ENCODE measurements around the gene EWSR1. TPM values are rescaled to one million over a fixed set of nuclear protein-coding genes. Genes with fewer than 3 reads are reported as not detected.

The EWSR1 gene
- total RNA-seq, 1 donor from 2014 or later = 199 TPM

- peaks cover 31% of the 10 kb centered on the region for H3K27me3 ChIP-seq (ENCODE audit: insufficient read depth, low read length)
- peak overlapping the region; percentile 85 for H3K4me2 ChIP-seq (ENCODE audit: low read length)
- no peak for DNase-seq (ENCODE audit: low read depth)
- Mint-ChIP-seq H3K27ac (ENCODE audit: unreplicated experiment) (peak overlapping the region; percentile 77), H3K9me3 (ENCODE audit: unreplicated experiment) (no peaks in the 10 kb centered on the region), H3K4me1 (ENCODE audit: low read depth, unreplicated experiment) (peaks cover 8% of the 10 kb centered on the region), H3K27me3 (ENCODE audit: low read depth, unreplicated experiment) (peaks cover 23% of the 10 kb centered on the region), H3K36me3 (ENCODE audit: low read depth, unreplicated experiment) (peaks cover 11% of the 10 kb centered on the region), H3K4me3 (ENCODE audit: unreplicated experiment) (no peak overlapping the region)
- no peak for FAIRE-seq
- H3K4me1 ChIP-seq (ENCODE audit: insufficient read depth, low read length) = peaks cover 52% of the 10 kb centered on the region
- H3K27ac ChIP-seq (ENCODE audit: low read depth, low read length) = peak overlapping the region; percentile 81
- peaks cover 34% of the 10 kb centered on the region for H3K79me2 ChIP-seq (ENCODE audit: insufficient read depth, low read length)
- H4K20me1 ChIP-seq (ENCODE audit: insufficient read depth, low read length) = peaks cover 36% of the 10 kb centered on the region
- no peak overlapping the region for H2AFZ ChIP-seq (ENCODE audit: low read depth, low read length)
- H3K4me3 ChIP-seq (ENCODE audit: insufficient read depth, low read depth, low read length) = peak overlapping the region; percentile 21
- no peaks in the 10 kb centered on the region for H3K36me3 ChIP-seq (ENCODE audit: insufficient read depth, low read length)
- no peaks in the 10 kb centered on the region for H3K9me3 ChIP-seq (ENCODE audit: insufficient read depth, low read depth, low read length)
- TF ChIP-seq EZH2 (IDR thresholded peaks at IDR 0.05; ENCODE audit: insufficient read depth, low read length) = no peak
- no peak for TF ChIP-seq CTCF (IDR thresholded peaks at IDR 0.05; ENCODE audit: insufficient read depth, low read depth, low read length)
- H3K9ac ChIP-seq (ENCODE audit: low read length) = peak overlapping the region; percentile 83
Observed at GRCh38 chr22:29311464-29312217, 43.6 kb downstream of the EWSR1 start.

GRCh38 chr22:29312218-29313125, 44.4 kb downstream of the EWSR1 start:
- peaks cover 36% of the 10 kb centered on the region for H4K20me1 ChIP-seq (ENCODE audit: insufficient read depth, low read length)

More at GRCh38 chr22:29312218-29313125, 44.4 kb downstream of the EWSR1 start:
- TF ChIP-seq EZH2 (IDR thresholded peaks at IDR 0.05; ENCODE audit: insufficient read depth, low read length) = no peak
- TF ChIP-seq CTCF (IDR thresholded peaks at IDR 0.05; ENCODE audit: insufficient read depth, low read depth, low read length) = no peak
- H3K36me3 Mint-ChIP-seq (ENCODE audit: low read depth, unreplicated experiment) = peaks cover 13% of the 10 kb centered on the region
- no peaks in the 10 kb centered on the region for H3K36me3 ChIP-seq (ENCODE audit: insufficient read depth, low read length)
- H3K4me1 ChIP-seq (ENCODE audit: insufficient read depth, low read length) = peaks cover 49% of the 10 kb centered on the region
- H3K27ac Mint-ChIP-seq (ENCODE audit: unreplicated experiment) = peak overlapping the region; percentile 77
- peaks cover 31% of the 10 kb centered on the region for H3K79me2 ChIP-seq (ENCODE audit: insufficient read depth, low read length)
- no peak overlapping the region for H3K4me2 ChIP-seq (ENCODE audit: low read length)
- H3K4me3 Mint-ChIP-seq (ENCODE audit: unreplicated experiment) = no peak overlapping the region
- no peak overlapping the region for H2AFZ ChIP-seq (ENCODE audit: low read depth, low read length)
- H3K27ac ChIP-seq (ENCODE audit: low read depth, low read length) = no peak overlapping the region
- H3K27me3 ChIP-seq (ENCODE audit: insufficient read depth, low read length) = peaks cover 34% of the 10 kb centered on the region
- peaks cover 8% of the 10 kb centered on the region for H3K4me1 Mint-ChIP-seq (ENCODE audit: low read depth, unreplicated experiment)
- no peak for DNase-seq (ENCODE audit: low read depth)
- no peak overlapping the region for H3K4me3 ChIP-seq (ENCODE audit: insufficient read depth, low read depth, low read length)
- no peak overlapping the region for H3K9ac ChIP-seq (ENCODE audit: low read length)
- H3K9me3 Mint-ChIP-seq (ENCODE audit: unreplicated experiment) = no peaks in the 10 kb centered on the region
- no peak for FAIRE-seq
- H3K9me3 ChIP-seq (ENCODE audit: insufficient read depth, low read depth, low read length) = no peaks in the 10 kb centered on the region
- peaks cover 28% of the 10 kb centered on the region for H3K27me3 Mint-ChIP-seq (ENCODE audit: low read depth, unreplicated experiment)

Data from astrocyte (in vitro differentiated cells and primary cell).